ENCODE data around the gene ST6GAL2. TPM values are rescaled to one million over a fixed set of nuclear protein-coding genes. Genes with fewer than 3 reads are reported as not detected.

ST6GAL2 gene
- total RNA-seq, 1 experiment from 2014 or later = not detected

- CTCF ChIA-PET = no interaction called here
- intact Hi-C loops (cut with micrococcal nuclease; ENCODE audit: unreplicated experiment) = no loop called here
- no peak overlapping the region for H3K4me3 Mint-ChIP-seq (ENCODE audit: low read depth, unreplicated experiment)
- TF ChIP-seq, protein P1, sequence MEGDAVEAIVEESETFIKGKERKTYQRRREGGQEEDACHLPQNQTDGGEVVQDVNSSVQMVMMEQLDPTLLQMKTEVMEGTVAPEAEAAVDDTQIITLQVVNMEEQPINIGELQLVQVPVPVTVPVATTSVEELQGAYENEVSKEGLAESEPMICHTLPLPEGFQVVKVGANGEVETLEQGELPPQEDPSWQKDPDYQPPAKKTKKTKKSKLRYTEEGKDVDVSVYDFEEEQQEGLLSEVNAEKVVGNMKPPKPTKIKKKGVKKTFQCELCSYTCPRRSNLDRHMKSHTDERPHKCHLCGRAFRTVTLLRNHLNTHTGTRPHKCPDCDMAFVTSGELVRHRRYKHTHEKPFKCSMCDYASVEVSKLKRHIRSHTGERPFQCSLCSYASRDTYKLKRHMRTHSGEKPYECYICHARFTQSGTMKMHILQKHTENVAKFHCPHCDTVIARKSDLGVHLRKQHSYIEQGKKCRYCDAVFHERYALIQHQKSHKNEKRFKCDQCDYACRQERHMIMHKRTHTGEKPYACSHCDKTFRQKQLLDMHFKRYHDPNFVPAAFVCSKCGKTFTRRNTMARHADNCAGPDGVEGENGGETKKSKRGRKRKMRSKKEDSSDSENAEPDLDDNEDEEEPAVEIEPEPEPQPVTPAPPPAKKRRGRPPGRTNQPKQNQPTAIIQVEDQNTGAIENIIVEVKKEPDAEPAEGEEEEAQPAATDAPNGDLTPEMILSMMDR (IDR thresholded peaks at IDR 0.05; ENCODE audit: unreplicated experiment) = no peak
- H3K36me3 Mint-ChIP-seq (ENCODE audit: insufficient read depth, unreplicated experiment) = no peaks in the 10 kb centered on the region
- H3K4me1 Mint-ChIP-seq (ENCODE audit: low read depth, unreplicated experiment) = no peaks in the 10 kb centered on the region
- no peaks in the 10 kb centered on the region for H3K27me3 Mint-ChIP-seq (ENCODE audit: unreplicated experiment)
- no peak for DNase-seq
- peaks cover 7% of the 10 kb centered on the region for H3K9me3 Mint-ChIP-seq (ENCODE audit: low read depth, unreplicated experiment)
- H3K27ac Mint-ChIP-seq (ENCODE audit: unreplicated experiment) = no peak overlapping the region
- BruUV-seq (replicated peaks) = no TSS peak
Measured at GRCh38 chr2:106812383-106812782, 73.6 kb downstream of the ST6GAL2 start.

GRCh38 chr2:106805716-106806115, 80.3 kb downstream of the ST6GAL2 start:
- H3K9me3 Mint-ChIP-seq (ENCODE audit: low read depth, unreplicated experiment) = peaks cover 9% of the 10 kb centered on the region
- BruUV-seq (replicated peaks) = no TSS peak

GRCh38 chr2:106804161-106804560, 81.8 kb downstream of the ST6GAL2 start:
- intact Hi-C loops (cut with micrococcal nuclease; ENCODE audit: unreplicated experiment) = no loop called here
- no peak overlapping the region for H3K4me3 Mint-ChIP-seq (ENCODE audit: low read depth, unreplicated experiment)
- DNase-seq = no peak
- H3K27me3 Mint-ChIP-seq (ENCODE audit: unreplicated experiment) = no peaks in the 10 kb centered on the region
- H3K9me3 Mint-ChIP-seq (ENCODE audit: low read depth, unreplicated experiment) = peaks cover 12% of the 10 kb centered on the region
- CTCF ChIA-PET = no interaction called here
- H3K4me1 Mint-ChIP-seq (ENCODE audit: low read depth, unreplicated experiment) = no peaks in the 10 kb centered on the region
- no peak overlapping the region for H3K27ac Mint-ChIP-seq (ENCODE audit: unreplicated experiment)
- no peaks in the 10 kb centered on the region for H3K36me3 Mint-ChIP-seq (ENCODE audit: insufficient read depth, unreplicated experiment)
- BruUV-seq (replicated peaks) = no TSS peak
- TF ChIP-seq, protein P1 (IDR thresholded peaks at IDR 0.05; ENCODE audit: unreplicated experiment) = no peak

More at GRCh38 chr2:106805716-106806115, 80.3 kb downstream of the ST6GAL2 start:
- Mint-ChIP-seq H3K27me3 (ENCODE audit: unreplicated experiment) (no peaks in the 10 kb centered on the region), H3K27ac (ENCODE audit: unreplicated experiment) (no peak overlapping the region), H3K4me1 (ENCODE audit: low read depth, unreplicated experiment) (no peaks in the 10 kb centered on the region), H3K36me3 (ENCODE audit: insufficient read depth, unreplicated experiment) (no peaks in the 10 kb centered on the region), H3K4me3 (ENCODE audit: low read depth, unreplicated experiment) (no peak overlapping the region)
- CTCF ChIA-PET = no interaction called here
- no peak for DNase-seq
- TF ChIP-seq, protein P1 (IDR thresholded peaks at IDR 0.05; ENCODE audit: unreplicated experiment) = no peak
- intact Hi-C loops (cut with micrococcal nuclease; ENCODE audit: unreplicated experiment) = no loop called here

- CTCF ChIA-PET = no interaction called here
- DNase-seq = no peak
- Mint-ChIP-seq H3K27ac (ENCODE audit: unreplicated experiment) (no peak overlapping the region), H3K27me3 (ENCODE audit: unreplicated experiment) (no peaks in the 10 kb centered on the region), H3K4me1 (ENCODE audit: low read depth, unreplicated experiment) (no peaks in the 10 kb centered on the region), H3K4me3 (ENCODE audit: low read depth, unreplicated experiment) (no peak overlapping the region), H3K36me3 (ENCODE audit: insufficient read depth, unreplicated experiment) (no peaks in the 10 kb centered on the region), H3K9me3 (ENCODE audit: low read depth, unreplicated experiment) (peaks cover 8% of the 10 kb centered on the region)
- BruUV-seq (replicated peaks) = no TSS peak
- TF ChIP-seq, protein P1 (IDR thresholded peaks at IDR 0.05; ENCODE audit: unreplicated experiment) = no peak
- intact Hi-C loops (cut with micrococcal nuclease; ENCODE audit: unreplicated experiment) = no loop called here
Measured at GRCh38 chr2:106800976-106801655, 84.9 kb downstream of the ST6GAL2 start.

All from Calu3 (cell line).